ENCODE measurements around the gene QRICH2.
"Not testable (repeated sequence)": the region's sequence is repeated elsewhere in the genome, so short reads cannot be mapped to it uniquely, and the experiment has no call there.

The QRICH2 gene

GRCh38 chr17:76246080-76247066 is 61.7 kb downstream of the QRICH2 start:
- DNase-seq = peak; percentile 62 to 84

GRCh38 chr17:76244721-76245120 is 63.4 kb downstream of the QRICH2 start:
- DNase-seq = not testable (repeated sequence)

- no peak for DNase-seq
Measured at GRCh38 chr17:76243826-76244679, 64.0 kb downstream of the QRICH2 start.

- DNase-seq = no peak
Measured at GRCh38 chr17:76241691-76242255, 66.3 kb downstream of the QRICH2 start.

- DNase-seq = no peak
Measured at GRCh38 chr17:76241204-76241538, 66.9 kb downstream of the QRICH2 start.

- DNase-seq = peak; percentile 21 to 48
Measured at GRCh38 chr17:76240461-76241203, 67.4 kb downstream of the QRICH2 start, which contains the start of gene RNF157. RNF157 (minus strand) TSS chr17:76240493; CDS start chr17:76240240, 253 bp downstream.

- no peak for DNase-seq
Measured at GRCh38 chr17:76239538-76240274, 68.4 kb downstream of the QRICH2 start.

GRCh38 chr17:76238847-76239537 is 69.1 kb downstream of the QRICH2 start:
- DNase-seq = no peak

GRCh38 chr17:76237859-76238313 is 70.2 kb downstream of the QRICH2 start:
- DNase-seq = no peak

GRCh38 chr17:76236603-76237002 is 71.5 kb downstream of the QRICH2 start:
- DNase-seq = no peak

- no peak for DNase-seq
Measured at GRCh38 chr17:76235883-76236282, 72.2 kb downstream of the QRICH2 start.

GRCh38 chr17:76234354-76234679 is 73.8 kb downstream of the QRICH2 start:
- DNase-seq = no peak

GRCh38 chr17:76233588-76234353 is 74.3 kb downstream of the QRICH2 start:
- DNase-seq = no peak

GRCh38 chr17:76232342-76232741 is 75.7 kb downstream of the QRICH2 start:
- DNase-seq = no peak

GRCh38 chr17:76226749-76227148 is 81.3 kb downstream of the QRICH2 start:
- not testable (repeated sequence) for DNase-seq

- DNase-seq = not testable (repeated sequence)
Measured at GRCh38 chr17:76225373-76226086, 82.5 kb downstream of the QRICH2 start.

Data from inflammatory macrophage treated with lipopolysaccharide for 1 hour (primary cell).